ENCODE measurements around the gene SPATC1L.
"Not testable (repeated sequence)": the region's sequence is repeated elsewhere in the genome, so short reads cannot be mapped to it uniquely, and the experiment has no call there.

Gene SPATC1L

GRCh38 chr21:46180778-46181391 lies 3.4 kb downstream of the SPATC1L start:
- no peaks in the 10 kb centered on the region for H3K27me3 ChIP-seq
- H3K36me3 ChIP-seq, result no peaks in the 10 kb centered on the region
- peaks cover 16% of the 10 kb centered on the region in 2 experiments for H3K4me1 ChIP-seq (ENCODE audit: control insufficient read depth in 1 of 2, insufficient read depth in 1 of 2, low read depth in 1 of 2, low read length in 1 of 2)
- H3K4me3 ChIP-seq (ENCODE audit: low read depth in 1 of 2, low read length in 1 of 2), result no peak overlapping the region
- no peak overlapping the region for H3K27ac ChIP-seq
- no peak for TF ChIP-seq CTCF (IDR thresholded peaks at IDR 0.05)
- H3K9me3 ChIP-seq, result no peaks in the 10 kb centered on the region

GRCh38 chr21:46180079-46180722 lies 4.1 kb downstream of the SPATC1L start:
- Histone ChIP-seq H3K27ac (no peak overlapping the region), H3K27me3 (no peaks in the 10 kb centered on the region), H3K36me3 (no peaks in the 10 kb centered on the region), H3K4me1 (ENCODE audit: control insufficient read depth in 1 of 2, insufficient read depth in 1 of 2, low read depth in 1 of 2, low read length in 1 of 2) (peaks cover 12 to 13% of the 10 kb centered on the region in 2 experiments), H3K4me3 (ENCODE audit: low read depth in 1 of 2, low read length in 1 of 2) (no peak overlapping the region), H3K9me3 (no peaks in the 10 kb centered on the region)
- no peak for TF ChIP-seq CTCF (IDR thresholded peaks at IDR 0.05)

- Histone ChIP-seq H3K9me3 (no peaks in the 10 kb centered on the region), H3K27me3 (no peaks in the 10 kb centered on the region), H3K4me3 (ENCODE audit: low read depth in 1 of 2, low read length in 1 of 2) (no peak overlapping the region), H3K27ac (no peak overlapping the region), H3K4me1 (ENCODE audit: control insufficient read depth in 1 of 2, insufficient read depth in 1 of 2, low read depth in 1 of 2, low read length in 1 of 2) (peaks cover 7% of the 10 kb centered on the region in 2 experiments), H3K36me3 (no peaks in the 10 kb centered on the region)
- TF ChIP-seq CTCF (IDR thresholded peaks at IDR 0.05), result no peak
These were observed 4.6 kb downstream of the SPATC1L start for GRCh38 chr21:46179708-46180078.

- Histone ChIP-seq H3K4me3 (ENCODE audit: low read depth in 1 of 2, low read length in 1 of 2) (no peak overlapping the region), H3K27ac (no peak overlapping the region), H3K9me3 (no peaks in the 10 kb centered on the region), H3K36me3 (no peaks in the 10 kb centered on the region), H3K4me1 (ENCODE audit: control insufficient read depth in 1 of 2, insufficient read depth in 1 of 2, low read depth in 1 of 2, low read length in 1 of 2) (peaks cover 2% of the 10 kb centered on the region in 2 experiments), H3K27me3 (no peaks in the 10 kb centered on the region)
- no peak for TF ChIP-seq CTCF (IDR thresholded peaks at IDR 0.05)
These were observed 5.3 kb downstream of the SPATC1L start for GRCh38 chr21:46178961-46179360.

- H3K36me3 ChIP-seq; H3K4me3 ChIP-seq (ENCODE audit: low read depth in 1 of 2, low read length in 1 of 2); H3K27me3 ChIP-seq; H3K9me3 ChIP-seq; H3K27ac ChIP-seq; H3K4me1 ChIP-seq (ENCODE audit: control insufficient read depth in 1 of 2, insufficient read depth in 1 of 2, low read depth in 1 of 2, low read length in 1 of 2): not testable (repeated sequence)
These were observed 7.7 kb downstream of the SPATC1L start for GRCh38 chr21:46176443-46177129.

- no peaks in the 10 kb centered on the region for H3K4me1 ChIP-seq (ENCODE audit: control insufficient read depth in 1 of 2, insufficient read depth in 1 of 2, low read depth in 1 of 2, low read length in 1 of 2)
- H3K27me3 ChIP-seq, result no peaks in the 10 kb centered on the region
- H3K9me3 ChIP-seq, result no peaks in the 10 kb centered on the region
- TF ChIP-seq CTCF (IDR thresholded peaks at IDR 0.05), result no peak
- H3K4me3 ChIP-seq (ENCODE audit: low read depth in 1 of 2, low read length in 1 of 2), result no peak overlapping the region
- no peak overlapping the region for H3K27ac ChIP-seq
- H3K36me3 ChIP-seq, result no peaks in the 10 kb centered on the region
These were observed 10.7 kb downstream of the SPATC1L start for GRCh38 chr21:46173573-46173972.

Data from neutrophil (primary cell).